GM12801 (cell line): Measurements from ENCODE around the gene CPSF4.

Source experiments
- CTCF ChIP-seq: IDR thresholded peaks from one replicate; pipeline ENCODE4 v1.5.1; 2011; ENCODE audit warnings: control low read depth; ENCODE audit not compliant: insufficient read length; ENCODE audit errors: extremely low read depth

Gene CPSF4

GRCh38 chr7:99424932-99425730 is 13.6 kb upstream of the CPSF4 start:
- TF ChIP-seq CTCF = no peak

- no peak for TF ChIP-seq CTCF
These were observed 9.7 kb upstream of the CPSF4 start for GRCh38 chr7:99428972-99429566.

GRCh38 chr7:99429756-99430155 is 9.0 kb upstream of the CPSF4 start:
- no peak for TF ChIP-seq CTCF

GRCh38 chr7:99433158-99433557 is 5.6 kb upstream of the CPSF4 start:
- TF ChIP-seq CTCF = no peak

- TF ChIP-seq CTCF = no peak
These were observed 684 bp upstream of the CPSF4 start for GRCh38 chr7:99437946-99438572.

GRCh38 chr7:99440195-99440594 is 1.5 kb downstream of the CPSF4 start:
- no peak for TF ChIP-seq CTCF

- no peak for TF ChIP-seq CTCF
These were observed 7.4 kb downstream of the CPSF4 start for GRCh38 chr7:99446096-99446495.
